ENCODE measurements around the gene POU2AF1.

POU2AF1 gene

DNA sequence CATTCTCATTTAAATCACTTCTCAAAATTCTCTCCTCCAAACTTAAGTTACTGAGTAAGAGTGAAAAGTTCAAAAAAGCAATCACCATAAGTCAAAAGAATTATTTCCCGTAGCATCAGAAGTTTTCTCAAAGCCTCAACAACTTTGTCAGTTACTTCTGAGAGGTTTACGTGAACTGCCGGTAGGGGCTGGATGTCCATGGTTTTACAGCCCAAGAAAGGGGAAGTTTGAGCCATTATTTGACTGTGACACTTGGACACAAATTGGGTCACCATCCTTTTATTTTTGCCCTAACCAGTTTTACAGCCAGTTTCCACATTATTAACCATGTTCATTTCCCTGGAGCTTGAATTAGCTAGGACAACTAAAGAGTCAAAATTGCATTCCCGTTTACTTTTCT is 73.2 kb downstream of the POU2AF1 start:
- TF ChIP-seq TAF1 (IDR thresholded peaks at IDR 0.05; ENCODE audit: low read depth), result no peak
- TF ChIP-seq ZBTB7A (IDR thresholded peaks at IDR 0.05; ENCODE audit: low read depth), result no peak
- no peak for TF ChIP-seq NFIC (IDR thresholded peaks at IDR 0.05)
- TF ChIP-seq TCF12 (IDR thresholded peaks at IDR 0.05; ENCODE audit: low read depth), result no peak
- TF ChIP-seq EGR1 (IDR thresholded peaks at IDR 0.05), result no peak
- TF ChIP-seq TEAD4 (IDR thresholded peaks at IDR 0.05), result no peak
- TF ChIP-seq CEBPB (IDR thresholded peaks at IDR 0.05), result no peak
- no peak for TF ChIP-seq EP300 (IDR thresholded peaks at IDR 0.05; ENCODE audit: borderline replicate concordance)
- TF ChIP-seq, protein P1, sequence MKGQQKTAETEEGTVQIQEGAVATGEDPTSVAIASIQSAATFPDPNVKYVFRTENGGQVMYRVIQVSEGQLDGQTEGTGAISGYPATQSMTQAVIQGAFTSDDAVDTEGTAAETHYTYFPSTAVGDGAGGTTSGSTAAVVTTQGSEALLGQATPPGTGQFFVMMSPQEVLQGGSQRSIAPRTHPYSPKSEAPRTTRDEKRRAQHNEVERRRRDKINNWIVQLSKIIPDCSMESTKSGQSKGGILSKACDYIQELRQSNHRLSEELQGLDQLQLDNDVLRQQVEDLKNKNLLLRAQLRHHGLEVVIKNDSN (IDR thresholded peaks at IDR 0.05), result no peak
- no peak for TF ChIP-seq FOXM1 (IDR thresholded peaks at IDR 0.05; ENCODE audit: borderline replicate concordance, low read depth)
- TF ChIP-seq YY1 (IDR thresholded peaks at IDR 0.05; ENCODE audit: low read depth), result no peak
- TF ChIP-seq, protein P2, sequence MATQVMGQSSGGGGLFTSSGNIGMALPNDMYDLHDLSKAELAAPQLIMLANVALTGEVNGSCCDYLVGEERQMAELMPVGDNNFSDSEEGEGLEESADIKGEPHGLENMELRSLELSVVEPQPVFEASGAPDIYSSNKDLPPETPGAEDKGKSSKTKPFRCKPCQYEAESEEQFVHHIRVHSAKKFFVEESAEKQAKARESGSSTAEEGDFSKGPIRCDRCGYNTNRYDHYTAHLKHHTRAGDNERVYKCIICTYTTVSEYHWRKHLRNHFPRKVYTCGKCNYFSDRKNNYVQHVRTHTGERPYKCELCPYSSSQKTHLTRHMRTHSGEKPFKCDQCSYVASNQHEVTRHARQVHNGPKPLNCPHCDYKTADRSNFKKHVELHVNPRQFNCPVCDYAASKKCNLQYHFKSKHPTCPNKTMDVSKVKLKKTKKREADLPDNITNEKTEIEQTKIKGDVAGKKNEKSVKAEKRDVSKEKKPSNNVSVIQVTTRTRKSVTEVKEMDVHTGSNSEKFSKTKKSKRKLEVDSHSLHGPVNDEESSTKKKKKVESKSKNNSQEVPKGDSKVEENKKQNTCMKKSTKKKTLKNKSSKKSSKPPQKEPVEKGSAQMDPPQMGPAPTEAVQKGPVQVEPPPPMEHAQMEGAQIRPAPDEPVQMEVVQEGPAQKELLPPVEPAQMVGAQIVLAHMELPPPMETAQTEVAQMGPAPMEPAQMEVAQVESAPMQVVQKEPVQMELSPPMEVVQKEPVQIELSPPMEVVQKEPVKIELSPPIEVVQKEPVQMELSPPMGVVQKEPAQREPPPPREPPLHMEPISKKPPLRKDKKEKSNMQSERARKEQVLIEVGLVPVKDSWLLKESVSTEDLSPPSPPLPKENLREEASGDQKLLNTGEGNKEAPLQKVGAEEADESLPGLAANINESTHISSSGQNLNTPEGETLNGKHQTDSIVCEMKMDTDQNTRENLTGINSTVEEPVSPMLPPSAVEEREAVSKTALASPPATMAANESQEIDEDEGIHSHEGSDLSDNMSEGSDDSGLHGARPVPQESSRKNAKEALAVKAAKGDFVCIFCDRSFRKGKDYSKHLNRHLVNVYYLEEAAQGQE (IDR thresholded peaks at IDR 0.05; ENCODE audit: low read depth), result no peak

DNA sequence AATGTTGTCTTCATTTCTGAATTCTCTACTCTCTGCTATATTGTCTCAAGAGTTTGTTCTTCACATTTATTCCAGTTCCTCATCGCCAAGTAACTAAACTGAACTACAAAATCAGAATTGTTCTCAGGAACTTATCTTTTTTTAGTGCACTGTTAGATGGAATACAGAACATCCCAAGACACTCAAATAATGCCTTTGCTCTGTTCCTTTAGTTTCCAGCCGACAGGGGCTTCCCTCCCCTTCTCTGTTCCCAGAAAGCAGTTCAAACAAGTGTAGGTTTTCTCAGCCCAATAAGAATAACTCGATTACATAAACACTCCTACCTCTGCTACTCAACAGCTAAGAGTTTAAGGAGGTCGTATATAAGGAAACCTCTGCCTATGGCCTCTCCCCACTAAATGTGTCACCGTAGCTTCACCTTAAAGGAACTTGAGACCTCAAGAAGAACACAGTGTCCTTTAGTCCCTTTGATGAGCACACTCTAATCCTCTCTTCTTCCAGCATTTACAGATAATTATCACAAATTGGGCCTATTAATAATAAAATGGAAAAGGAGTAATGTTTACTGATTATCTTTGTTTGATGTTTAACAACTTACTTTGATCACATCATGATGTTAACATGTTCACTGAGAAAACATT is 73.8 kb downstream of the POU2AF1 start:
- TF ChIP-seq ZBTB7A (IDR thresholded peaks at IDR 0.05; ENCODE audit: low read depth) (no peak), RAD21 (IDR thresholded peaks at IDR 0.05; ENCODE audit: low read depth) (no peak), TEAD4 (IDR thresholded peaks at IDR 0.05) (no peak), NFIC (IDR thresholded peaks at IDR 0.05) (no peak), CEBPB (IDR thresholded peaks at IDR 0.05) (no peak), FOXM1 (IDR thresholded peaks at IDR 0.05; ENCODE audit: borderline replicate concordance, low read depth) (no peak), EGR1 (IDR thresholded peaks at IDR 0.05) (no peak), TAF1 (IDR thresholded peaks at IDR 0.05; ENCODE audit: low read depth) (no peak), YY1 (IDR thresholded peaks at IDR 0.05; ENCODE audit: low read depth) (no peak), TCF12 (IDR thresholded peaks at IDR 0.05; ENCODE audit: low read depth) (no peak), EP300 (IDR thresholded peaks at IDR 0.05; ENCODE audit: borderline replicate concordance) (no peak), CREB1 (IDR thresholded peaks at IDR 0.05; ENCODE audit: low read depth) (no peak)
- TF ChIP-seq, protein P1 (IDR thresholded peaks at IDR 0.05), result no peak
- TF ChIP-seq, protein P2 (IDR thresholded peaks at IDR 0.05; ENCODE audit: low read depth), result no peak
- TF ChIP-seq, protein P3, sequence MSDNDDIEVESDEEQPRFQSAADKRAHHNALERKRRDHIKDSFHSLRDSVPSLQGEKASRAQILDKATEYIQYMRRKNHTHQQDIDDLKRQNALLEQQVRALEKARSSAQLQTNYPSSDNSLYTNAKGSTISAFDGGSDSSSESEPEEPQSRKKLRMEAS (IDR thresholded peaks at IDR 0.05), result no peak

DNA sequence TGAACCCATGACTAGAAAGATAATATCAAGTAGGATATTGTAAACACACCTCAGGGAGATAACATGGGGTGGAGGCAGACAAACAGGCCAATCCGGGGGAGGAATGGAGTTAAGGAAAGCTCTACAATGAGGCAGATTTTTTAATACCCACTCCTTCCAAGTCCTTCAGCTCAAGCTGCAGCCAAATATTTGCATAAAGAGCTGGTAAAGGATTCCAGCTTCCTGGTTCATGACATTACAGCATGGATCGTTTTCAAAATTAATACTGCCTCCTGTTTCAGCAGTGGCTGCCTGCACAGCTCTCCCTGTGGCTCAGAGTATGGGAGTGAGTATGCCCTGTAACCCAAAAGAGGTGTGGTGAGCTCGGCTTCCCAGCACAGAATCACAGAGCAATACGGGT is 75.6 kb downstream of the POU2AF1 start:
- TF ChIP-seq TAF1 (IDR thresholded peaks at IDR 0.05; ENCODE audit: low read depth) (no peak), EP300 (IDR thresholded peaks at IDR 0.05; ENCODE audit: borderline replicate concordance) (no peak), FOXM1 (IDR thresholded peaks at IDR 0.05; ENCODE audit: borderline replicate concordance, low read depth) (no peak), RAD21 (IDR thresholded peaks at IDR 0.05; ENCODE audit: low read depth) (no peak), EGR1 (IDR thresholded peaks at IDR 0.05) (no peak)

DNA sequence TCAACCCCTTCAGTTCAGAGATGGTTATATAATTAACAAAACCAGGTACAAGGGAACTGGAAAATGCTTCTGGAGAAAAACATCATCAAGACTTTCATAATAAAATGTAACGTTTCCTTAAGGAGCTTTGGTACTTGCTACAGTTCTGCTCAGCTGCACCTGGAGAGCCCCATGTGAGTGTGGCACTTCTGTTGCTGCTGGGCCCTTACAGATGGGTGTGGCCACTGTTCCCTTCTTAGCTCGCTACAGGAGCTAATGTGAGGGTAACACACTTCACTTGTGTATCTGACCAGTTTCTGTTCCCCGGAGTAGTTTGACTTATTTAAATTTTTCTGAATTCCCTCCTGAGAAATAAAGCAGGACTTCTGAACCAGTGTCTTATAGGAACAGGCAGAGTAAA is 76.8 kb downstream of the POU2AF1 start:
- no peak for TF ChIP-seq EGR1 (IDR thresholded peaks at IDR 0.05)
- TF ChIP-seq RAD21 (IDR thresholded peaks at IDR 0.05; ENCODE audit: low read depth), result no peak
- TF ChIP-seq TEAD4 (IDR thresholded peaks at IDR 0.05), result no peak
- TF ChIP-seq NFIC (IDR thresholded peaks at IDR 0.05), result no peak
- TF ChIP-seq, protein P3 (IDR thresholded peaks at IDR 0.05), result no peak
- TF ChIP-seq YY1 (IDR thresholded peaks at IDR 0.05; ENCODE audit: low read depth), result no peak
- TF ChIP-seq, protein P2 (IDR thresholded peaks at IDR 0.05; ENCODE audit: low read depth), result no peak
- TF ChIP-seq CREB1 (IDR thresholded peaks at IDR 0.05; ENCODE audit: low read depth), result no peak
- no peak for TF ChIP-seq TAF1 (IDR thresholded peaks at IDR 0.05; ENCODE audit: low read depth)
- TF ChIP-seq, protein P1 (IDR thresholded peaks at IDR 0.05), result no peak
- TF ChIP-seq EP300 (IDR thresholded peaks at IDR 0.05; ENCODE audit: borderline replicate concordance), result no peak
